Measurements from ENCODE around the gene LHX4. TPM values are rescaled to one million over a fixed set of nuclear protein-coding genes. Genes with fewer than 3 reads are reported as not detected.
A peak's percentile ranks its signal among the peaks of the same experiment; 100 is the strongest.

LHX4 gene
- total and polyA plus RNA-seq, 8 donors = 0.03 to 0.19 (median 0.12) TPM; not detected in 3

DNA sequence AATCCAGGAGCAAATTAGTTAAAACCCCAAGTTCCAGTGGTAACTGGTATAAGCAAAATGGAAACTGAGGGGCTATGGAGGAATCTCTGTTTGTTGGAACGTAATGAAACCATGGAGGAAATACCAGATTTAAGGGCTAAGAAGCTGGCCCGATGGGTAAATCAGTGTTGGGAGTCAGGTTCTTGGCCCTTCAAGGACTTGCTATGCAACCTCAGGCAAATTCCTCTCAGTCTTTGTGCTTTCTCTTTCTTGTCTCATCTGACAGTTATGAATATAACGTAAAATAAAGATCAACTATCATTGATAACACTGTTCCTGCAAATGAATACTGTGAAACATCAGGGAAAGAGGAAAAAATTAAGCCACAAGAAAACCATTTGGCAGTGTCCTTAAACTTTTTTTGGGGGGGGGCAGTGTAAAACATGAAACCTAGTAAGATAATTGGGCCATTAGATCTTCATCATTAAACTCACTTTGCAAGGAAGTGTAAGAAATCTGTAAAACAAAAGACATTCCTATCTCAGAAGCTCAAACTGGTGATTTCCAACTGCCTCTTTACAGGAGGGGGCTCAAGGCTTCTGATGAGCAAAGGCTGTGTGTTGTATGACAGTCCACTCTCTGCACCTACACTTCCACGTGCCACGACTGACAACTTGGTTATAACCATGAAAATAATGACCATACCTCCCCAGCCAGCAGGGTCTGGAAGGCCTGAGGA lies 47.6 kb downstream of the LHX4 start:
- FAIRE-seq (no peak), DNase-seq (no peak), ATAC-seq (no peak)
- H3K4me1 ChIP-seq = peaks cover 0 to 5% (median 0%) of the 10 kb centered on the region in 3 donors
- TF ChIP-seq, protein P1, sequence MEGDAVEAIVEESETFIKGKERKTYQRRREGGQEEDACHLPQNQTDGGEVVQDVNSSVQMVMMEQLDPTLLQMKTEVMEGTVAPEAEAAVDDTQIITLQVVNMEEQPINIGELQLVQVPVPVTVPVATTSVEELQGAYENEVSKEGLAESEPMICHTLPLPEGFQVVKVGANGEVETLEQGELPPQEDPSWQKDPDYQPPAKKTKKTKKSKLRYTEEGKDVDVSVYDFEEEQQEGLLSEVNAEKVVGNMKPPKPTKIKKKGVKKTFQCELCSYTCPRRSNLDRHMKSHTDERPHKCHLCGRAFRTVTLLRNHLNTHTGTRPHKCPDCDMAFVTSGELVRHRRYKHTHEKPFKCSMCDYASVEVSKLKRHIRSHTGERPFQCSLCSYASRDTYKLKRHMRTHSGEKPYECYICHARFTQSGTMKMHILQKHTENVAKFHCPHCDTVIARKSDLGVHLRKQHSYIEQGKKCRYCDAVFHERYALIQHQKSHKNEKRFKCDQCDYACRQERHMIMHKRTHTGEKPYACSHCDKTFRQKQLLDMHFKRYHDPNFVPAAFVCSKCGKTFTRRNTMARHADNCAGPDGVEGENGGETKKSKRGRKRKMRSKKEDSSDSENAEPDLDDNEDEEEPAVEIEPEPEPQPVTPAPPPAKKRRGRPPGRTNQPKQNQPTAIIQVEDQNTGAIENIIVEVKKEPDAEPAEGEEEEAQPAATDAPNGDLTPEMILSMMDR (IDR thresholded peaks at IDR 0.05) = no peak
- 90% methylated on average over 5 of the region's 5 CpGs for WGBS, 2 donors
- intact Hi-C loops (cut with DNase I) = no loop called here
- no peak overlapping the region for H3K4me3 ChIP-seq
- no peak overlapping the region for H3K27ac ChIP-seq
- H3K27me3 ChIP-seq = no peaks in the 10 kb centered on the region
- peaks cover 0 to 8% (median 0%) of the 10 kb centered on the region in 3 donors for H3K36me3 ChIP-seq
- H3K9me3 ChIP-seq = no peaks in the 10 kb centered on the region

DNA sequence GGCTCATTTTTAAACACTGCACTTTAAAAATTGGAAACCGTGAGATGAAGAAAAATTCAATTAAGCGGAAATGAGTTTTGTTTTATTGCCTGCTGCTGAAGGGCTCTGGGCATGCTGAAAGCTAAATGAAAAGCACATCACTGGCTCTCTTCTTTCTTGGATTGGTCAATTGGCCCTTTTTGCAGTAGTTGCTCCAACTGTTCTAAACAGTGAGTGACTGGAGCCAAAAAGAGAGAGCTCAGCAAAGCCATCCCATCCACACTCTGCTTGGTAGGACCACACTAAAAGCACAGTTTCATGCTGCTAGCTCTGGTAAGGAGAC lies 48.1 kb downstream of the LHX4 start:
- H3K36me3 ChIP-seq = peaks cover 0 to 8% (median 0%) of the 10 kb centered on the region in 3 donors
- H3K27me3 ChIP-seq = no peaks in the 10 kb centered on the region
- intact Hi-C loops (cut with DNase I) = no loop called here
- FAIRE-seq = no peak
- no peak for ATAC-seq
- WGBS, 2 donors = 91 to 95% methylated on average over 2 of the region's 2 CpGs
- H3K27ac ChIP-seq = no peak overlapping the region
- H3K9me3 ChIP-seq = no peaks in the 10 kb centered on the region
- peaks cover 0 to 7% (median 0%) of the 10 kb centered on the region in 3 donors for H3K4me1 ChIP-seq
- no peak overlapping the region for H3K4me3 ChIP-seq
- no peak for DNase-seq
- TF ChIP-seq, protein P1 (IDR thresholded peaks at IDR 0.05) = no peak

GRCh38 chr1:180278596-180279395 lies 48.7 kb downstream of the LHX4 start:
- H3K36me3 ChIP-seq = peaks cover 0 to 8% (median 0%) of the 10 kb centered on the region in 3 donors
- no peaks in the 10 kb centered on the region for H3K9me3 ChIP-seq
- intact Hi-C loops (cut with DNase I) = no loop called here
- H3K4me3 ChIP-seq = no peak overlapping the region
- ATAC-seq (peak in 3 of 4 donors; percentile 18 to 69 (median 62)), DNase-seq (no peak), FAIRE-seq (no peak)
- no peaks in the 10 kb centered on the region for H3K27me3 ChIP-seq
- TF ChIP-seq, protein P1 (IDR thresholded peaks at IDR 0.05) = no peak
- 91 to 93% methylated on average over 9 of the region's 9 CpGs for WGBS, 2 donors
- H3K27ac ChIP-seq = no peak overlapping the region
- H3K4me1 ChIP-seq = peaks cover 0 to 7% (median 0%) of the 10 kb centered on the region in 3 donors

DNA sequence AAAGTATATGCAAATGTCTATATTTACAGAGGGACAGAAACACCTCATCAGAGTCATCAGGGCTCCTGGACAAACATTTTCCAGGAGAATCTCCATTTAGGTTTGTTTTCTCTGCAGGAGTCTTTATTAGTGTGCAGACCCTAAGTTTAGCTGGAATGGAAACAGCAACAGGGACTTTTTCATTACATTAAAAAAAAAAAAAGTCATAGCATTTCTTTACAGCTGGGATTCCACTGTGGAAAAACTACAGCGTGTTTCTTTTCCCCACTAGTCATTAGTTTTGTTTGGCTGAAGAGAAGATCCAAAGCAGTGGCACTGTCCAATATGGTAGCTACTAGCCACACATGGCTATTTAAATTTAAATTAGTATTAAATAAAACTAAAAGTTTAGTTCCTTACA lies 49.6 kb downstream of the LHX4 start:
- no peak for DNase-seq
- H3K27ac ChIP-seq = no peak overlapping the region
- intact Hi-C loops (cut with DNase I) = no loop called here
- 91 to 97% methylated on average over 1 of the region's 1 CpG for WGBS, 2 donors
- H3K4me3 ChIP-seq = no peak overlapping the region
- FAIRE-seq = no peak
- peaks cover 0 to 7% (median 0%) of the 10 kb centered on the region in 3 donors for H3K4me1 ChIP-seq
- no peaks in the 10 kb centered on the region for H3K27me3 ChIP-seq
- TF ChIP-seq, protein P1 (IDR thresholded peaks at IDR 0.05) = no peak
- no peak for ATAC-seq
- no peaks in the 10 kb centered on the region for H3K9me3 ChIP-seq
- H3K36me3 ChIP-seq = peaks cover 0 to 8% (median 0%) of the 10 kb centered on the region in 3 donors
